HepG2 (cell line): Measurements from ENCODE around the gene PARN. TPM values are rescaled to one million over a fixed set of nuclear protein-coding genes. Genes with fewer than 3 reads are reported as not detected.

Source experiments
- ADNP ChIP-seq: sonication (generic); formaldehyde crosslinking; IDR thresholded peaks from 2 replicates; pipeline ENCODE4 v1.4.0; 2020; ENCODE audit warnings: missing genetic modification reagents
- ATF7 ChIP-seq, 2 experiments: fragments of 450-650 bp in 1 of 2; sonication (generic) in 1 of 2; formaldehyde crosslinking in 1 of 2; IDR thresholded peaks; 2 replicates each; pipeline versions ENCODE4 v1.4.0 to v1.6.1; 2016 to 2020; ENCODE audit warnings: antibody characterized with exemption in 1 of 2, mild to moderate bottlenecking in 1 of 2, missing genetic modification reagents in 1 of 2
- ATRX ChIP-seq: sonication (generic); formaldehyde crosslinking; IDR thresholded peaks from 2 replicates; pipeline ENCODE4 v1.4.0; 2020; ENCODE audit warnings: missing genetic modification reagents, borderline replicate concordance
- NCOA1 ChIP-seq: sonication (generic); formaldehyde crosslinking; IDR thresholded peaks from 2 replicates; pipeline ENCODE4 v1.9.0; 2021; ENCODE audit warnings: missing genetic modification reagents
- NFAT5 ChIP-seq: sonication (generic); formaldehyde crosslinking; IDR thresholded peaks from 2 replicates; pipeline ENCODE4 v1.4.0; 2020; ENCODE audit warnings: missing genetic modification reagents
- NKX3-1 ChIP-seq: sonication (generic); formaldehyde crosslinking; IDR thresholded peaks from 2 replicates; pipeline ENCODE4 v1.5.0; 2020; ENCODE audit warnings: missing genetic modification reagents
- SAFB2 ChIP-seq: sonication (generic); formaldehyde crosslinking; IDR thresholded peaks from 2 replicates; pipeline ENCODE4 v1.5.1; 2020; ENCODE audit warnings: missing genetic modification reagents, low read depth, mild to moderate bottlenecking, borderline replicate concordance
- SOX5 ChIP-seq: IDR thresholded peaks from 2 replicates; pipeline ENCODE4 v1.6.1; 2016; ENCODE audit warnings: borderline replicate concordance
- SSRP1 ChIP-seq: IDR thresholded peaks from 2 replicates; pipeline ENCODE4 v1.6.1; 2016; ENCODE audit warnings: control low read depth
- TP53 ChIP-seq: sonication (generic); formaldehyde crosslinking; conservative IDR thresholded peaks from 2 replicates; pipeline ENCODE4 v1.4.0; 2020; ENCODE audit warnings: missing genetic modification reagents
- ZFX ChIP-seq: sonication (generic); formaldehyde crosslinking; IDR thresholded peaks from 2 replicates; pipeline ENCODE4 v1.4.0; 2020; ENCODE audit warnings: mild to moderate bottlenecking, low read depth, missing genetic modification reagents, moderate library complexity
- ZNF101 ChIP-seq: sonication (generic); formaldehyde crosslinking; IDR thresholded peaks from 2 replicates; pipeline ENCODE4 v1.4.0; 2020; ENCODE audit warnings: mild to moderate bottlenecking, low read depth, missing genetic modification reagents, borderline replicate concordance
- ZNF225 ChIP-seq: sonication (generic); formaldehyde crosslinking; IDR thresholded peaks from 2 replicates; pipeline ENCODE4 v1.4.0; 2020; ENCODE audit warnings: mild to moderate bottlenecking, missing genetic modification reagents
- ZNF670 ChIP-seq: sonication (generic); formaldehyde crosslinking; IDR thresholded peaks from 2 replicates; pipeline ENCODE4 v1.8.0; 2022; ENCODE audit warnings: mild to moderate bottlenecking, missing genetic modification reagents, borderline replicate concordance
- polyA plus RNA-seq, 8 experiments: library from polyadenylated mRNA; depleted of rRNA in 3 of 8; stranded (reverse) in 7 of 8; unstranded in 1 of 8; fragments of >200 nt; fragmentation: Illumina TruSeq in 4 of 8; extraction: Trizol in 4 of 8; gene quantifications; 2 replicates each; pipeline versions ENCODE4 v1.2.1 to v1.2.3, GENCODE V29; 2011 to 2016; ENCODE audit warnings: low read depth in 4 of 8, missing spikeins in 1 of 8, mixed read lengths in 1 of 8; ENCODE audit not compliant: insufficient read depth in 1 of 8
- total RNA-seq, 5 experiments: library from RNA; depleted of rRNA; stranded (reverse); fragments of >200 nt; fragmentation: Illumina TruSeq; extraction: Trizol; gene quantifications; 2 replicates each; pipeline ENCODE4 v1.2.3, GENCODE V29; 2016; ENCODE audit warnings: low read depth in 1 of 5
- TF ChIP-seq, protein P1 (sequence below), 2 experiments: fragments of 450-650 bp in 1 of 2; sonication (generic) in 1 of 2; formaldehyde crosslinking in 1 of 2; IDR thresholded peaks; 2 replicates each; pipeline versions ENCODE4 v1.6.1 to v1.8.0; 2016 to 2022; ENCODE audit warnings: antibody characterized with exemption in 1 of 2, mild to moderate bottlenecking in 1 of 2, missing genetic modification reagents in 1 of 2

PARN gene
- total and polyA plus RNA-seq, 2 of the 13 experiments (the other 11 are each of a cell fraction or from before 2014, with no cell fraction given), result 13.3 to 47.6 TPM

DNA sequence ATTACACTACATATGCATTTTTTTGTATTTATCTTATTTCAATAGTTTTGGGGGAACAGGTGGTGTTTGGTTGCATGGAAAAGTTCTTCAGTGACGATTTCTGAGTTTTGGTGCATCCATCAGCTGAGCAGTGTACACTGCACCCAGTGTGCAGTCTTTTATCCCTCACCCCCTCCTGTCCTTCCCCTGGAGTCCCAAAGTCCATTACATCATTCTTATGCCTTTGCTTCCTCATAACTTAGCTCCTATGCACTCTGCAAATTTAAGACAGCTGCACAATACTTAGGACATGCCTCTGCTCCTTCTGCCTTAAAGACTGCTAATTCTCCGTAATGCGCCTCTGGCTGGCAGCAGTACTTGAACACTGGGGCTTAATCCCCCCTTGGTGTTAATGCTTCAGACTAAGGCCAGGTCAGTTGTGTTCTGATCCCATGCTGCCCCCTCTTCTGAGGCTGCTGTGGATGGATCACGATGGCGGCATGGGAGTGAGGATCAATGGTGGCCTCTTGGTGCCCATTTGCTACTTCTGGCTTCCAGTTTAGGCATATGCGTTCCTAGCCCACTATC is 146.2 kb downstream of the PARN start (continued):
- TF ChIP-seq SSRP1 (CRISPR knock-in tag), result no peak
- TF ChIP-seq ZNF225 (CRISPR knock-in tag), result peak; percentile 36; the same call in 1 of the 2 replicates
- TF ChIP-seq SOX5 (CRISPR knock-in tag), result no peak
- no peak for TF ChIP-seq ADNP (CRISPR knock-in tag)
- no peak for TF ChIP-seq TP53 (CRISPR knock-in tag)
- TF ChIP-seq ZNF101 (CRISPR knock-in tag), result no peak
- no peak for TF ChIP-seq ATRX (CRISPR knock-in tag)
- TF ChIP-seq NFAT5 (CRISPR knock-in tag), result no peak
- TF ChIP-seq, protein P1, sequence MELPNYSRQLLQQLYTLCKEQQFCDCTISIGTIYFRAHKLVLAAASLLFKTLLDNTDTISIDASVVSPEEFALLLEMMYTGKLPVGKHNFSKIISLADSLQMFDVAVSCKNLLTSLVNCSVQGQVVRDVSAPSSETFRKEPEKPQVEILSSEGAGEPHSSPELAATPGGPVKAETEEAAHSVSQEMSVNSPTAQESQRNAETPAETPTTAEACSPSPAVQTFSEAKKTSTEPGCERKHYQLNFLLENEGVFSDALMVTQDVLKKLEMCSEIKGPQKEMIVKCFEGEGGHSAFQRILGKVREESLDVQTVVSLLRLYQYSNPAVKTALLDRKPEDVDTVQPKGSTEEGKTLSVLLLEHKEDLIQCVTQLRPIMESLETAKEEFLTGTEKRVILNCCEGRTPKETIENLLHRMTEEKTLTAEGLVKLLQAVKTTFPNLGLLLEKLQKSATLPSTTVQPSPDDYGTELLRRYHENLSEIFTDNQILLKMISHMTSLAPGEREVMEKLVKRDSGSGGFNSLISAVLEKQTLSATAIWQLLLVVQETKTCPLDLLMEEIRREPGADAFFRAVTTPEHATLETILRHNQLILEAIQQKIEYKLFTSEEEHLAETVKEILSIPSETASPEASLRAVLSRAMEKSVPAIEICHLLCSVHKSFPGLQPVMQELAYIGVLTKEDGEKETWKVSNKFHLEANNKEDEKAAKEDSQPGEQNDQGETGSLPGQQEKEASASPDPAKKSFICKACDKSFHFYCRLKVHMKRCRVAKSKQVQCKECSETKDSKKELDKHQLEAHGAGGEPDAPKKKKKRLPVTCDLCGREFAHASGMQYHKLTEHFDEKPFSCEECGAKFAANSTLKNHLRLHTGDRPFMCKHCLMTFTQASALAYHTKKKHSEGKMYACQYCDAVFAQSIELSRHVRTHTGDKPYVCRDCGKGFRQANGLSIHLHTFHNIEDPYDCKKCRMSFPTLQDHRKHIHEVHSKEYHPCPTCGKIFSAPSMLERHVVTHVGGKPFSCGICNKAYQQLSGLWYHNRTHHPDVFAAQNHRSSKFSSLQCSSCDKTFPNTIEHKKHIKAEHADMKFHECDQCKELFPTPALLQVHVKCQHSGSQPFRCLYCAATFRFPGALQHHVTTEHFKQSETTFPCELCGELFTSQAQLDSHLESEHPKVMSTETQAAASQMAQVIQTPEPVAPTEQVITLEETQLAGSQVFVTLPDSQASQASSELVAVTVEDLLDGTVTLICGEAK (IDR thresholded peaks at IDR 0.05), result no peak
- TF ChIP-seq, protein P1 (CRISPR knock-in tag; IDR thresholded peaks at IDR 0.05), result no peak
- no peak for TF ChIP-seq ZNF670 (CRISPR knock-in tag)
- TF ChIP-seq NCOA1, result no peak
- peak; percentile 84 for TF ChIP-seq ATF7 (IDR thresholded peaks at IDR 0.05)
- no peak for TF ChIP-seq ATF7 (CRISPR knock-in tag; IDR thresholded peaks at IDR 0.05)
- TF ChIP-seq NKX3-1 (CRISPR knock-in tag), result no peak
- no peak for TF ChIP-seq ZFX (CRISPR knock-in tag)
- TF ChIP-seq SAFB2 (CRISPR knock-in tag), result no peak
